Fibroblast of pulmonary artery (primary cell): ENCODE measurements around the gene FOXO6.

ENCODE experiments used
- DNase-seq: peaks from one replicate; pipeline ENCODE4 v3.0.0-alpha.2; 2010; ENCODE audit warnings: low read depth
- H3K4me3 ChIP-seq: replicated peaks from 2 replicates; pipeline ENCODE4 v1.5.1; 2011; ENCODE audit warnings: low read depth, mild to moderate bottlenecking, control low read depth, low read length, moderate library complexity
- TF ChIP-seq, protein P1 (sequence below): IDR thresholded peaks from 2 replicates; pipeline ENCODE4 v1.5.1; 2011; ENCODE audit warnings: mild to moderate bottlenecking, control low read depth, low read length, inconsistent platforms; ENCODE audit errors: missing control alignments

The FOXO6 gene

DNA sequence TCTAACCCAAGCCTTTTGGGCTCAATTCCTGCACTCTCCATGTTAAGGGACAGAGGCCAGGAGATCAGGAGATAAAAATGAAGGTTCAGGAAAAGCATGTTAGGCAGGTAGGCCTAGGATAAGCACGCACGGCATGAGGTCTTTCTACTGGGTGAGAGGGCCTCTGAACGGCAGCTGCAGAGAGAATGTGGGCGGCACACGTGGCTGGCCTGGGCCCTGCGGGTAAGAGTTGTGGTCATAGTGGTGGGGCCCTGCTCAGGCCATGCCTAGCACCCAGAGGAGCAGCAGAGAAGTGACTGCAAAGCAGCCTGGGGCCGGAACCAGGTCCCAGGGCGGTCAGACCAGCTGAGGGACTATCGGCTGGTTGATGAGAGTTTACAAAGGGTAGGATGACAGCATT is 7.5 kb upstream of the FOXO6 start:
- DNase-seq: no peak
- TF ChIP-seq, protein P1, sequence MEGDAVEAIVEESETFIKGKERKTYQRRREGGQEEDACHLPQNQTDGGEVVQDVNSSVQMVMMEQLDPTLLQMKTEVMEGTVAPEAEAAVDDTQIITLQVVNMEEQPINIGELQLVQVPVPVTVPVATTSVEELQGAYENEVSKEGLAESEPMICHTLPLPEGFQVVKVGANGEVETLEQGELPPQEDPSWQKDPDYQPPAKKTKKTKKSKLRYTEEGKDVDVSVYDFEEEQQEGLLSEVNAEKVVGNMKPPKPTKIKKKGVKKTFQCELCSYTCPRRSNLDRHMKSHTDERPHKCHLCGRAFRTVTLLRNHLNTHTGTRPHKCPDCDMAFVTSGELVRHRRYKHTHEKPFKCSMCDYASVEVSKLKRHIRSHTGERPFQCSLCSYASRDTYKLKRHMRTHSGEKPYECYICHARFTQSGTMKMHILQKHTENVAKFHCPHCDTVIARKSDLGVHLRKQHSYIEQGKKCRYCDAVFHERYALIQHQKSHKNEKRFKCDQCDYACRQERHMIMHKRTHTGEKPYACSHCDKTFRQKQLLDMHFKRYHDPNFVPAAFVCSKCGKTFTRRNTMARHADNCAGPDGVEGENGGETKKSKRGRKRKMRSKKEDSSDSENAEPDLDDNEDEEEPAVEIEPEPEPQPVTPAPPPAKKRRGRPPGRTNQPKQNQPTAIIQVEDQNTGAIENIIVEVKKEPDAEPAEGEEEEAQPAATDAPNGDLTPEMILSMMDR: no peak
- H3K4me3 ChIP-seq: no peak overlapping the region

GRCh38 chr1:41354956-41355355 is 6.3 kb upstream of the FOXO6 start:
- no peak overlapping the region for H3K4me3 ChIP-seq
- TF ChIP-seq, protein P1: no peak
- DNase-seq: no peak

DNA sequence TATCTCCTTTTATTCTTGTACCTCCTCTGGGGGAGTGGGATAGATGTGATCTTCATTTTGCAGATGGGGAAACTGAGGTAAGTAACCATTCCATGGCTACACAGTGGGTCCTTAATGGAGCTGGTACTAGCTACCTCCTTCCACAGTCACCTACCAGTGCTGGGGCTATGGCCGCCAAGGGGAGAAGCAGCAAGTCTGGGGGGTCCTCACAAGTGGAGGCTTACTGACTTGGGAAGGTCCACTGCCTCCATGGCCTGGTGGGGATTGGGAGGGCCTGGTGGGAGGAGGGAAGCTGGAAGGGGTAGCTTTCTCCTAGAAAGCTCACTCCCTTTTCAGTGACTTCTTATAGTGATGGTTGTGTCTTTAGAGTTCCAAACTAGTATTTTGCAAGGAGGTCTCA is 5.9 kb upstream of the FOXO6 start:
- TF ChIP-seq, protein P1: no peak
- no peak overlapping the region for H3K4me3 ChIP-seq
- no peak for DNase-seq

DNA sequence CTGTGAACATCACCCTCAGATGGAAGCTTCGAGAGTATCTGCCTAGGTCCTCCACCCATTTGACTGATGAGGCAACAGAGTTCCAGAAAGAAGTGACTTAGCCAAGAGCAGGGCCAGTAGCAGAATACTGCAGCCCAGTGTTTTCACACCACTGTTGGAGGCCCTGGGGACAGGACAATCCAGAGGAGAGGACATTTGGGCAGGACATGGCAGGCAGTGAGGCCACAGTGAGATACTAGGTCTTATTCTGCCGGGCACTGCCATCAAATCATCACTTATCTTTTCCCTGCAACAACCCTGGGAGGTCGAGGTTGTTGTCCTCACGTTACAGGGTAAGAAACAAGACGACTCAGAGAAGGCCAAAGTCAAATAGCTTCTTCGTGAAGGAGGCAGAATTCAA is 5.5 kb upstream of the FOXO6 start:
- H3K4me3 ChIP-seq: no peak overlapping the region
- TF ChIP-seq, protein P1: no peak
- DNase-seq: no peak

DNA sequence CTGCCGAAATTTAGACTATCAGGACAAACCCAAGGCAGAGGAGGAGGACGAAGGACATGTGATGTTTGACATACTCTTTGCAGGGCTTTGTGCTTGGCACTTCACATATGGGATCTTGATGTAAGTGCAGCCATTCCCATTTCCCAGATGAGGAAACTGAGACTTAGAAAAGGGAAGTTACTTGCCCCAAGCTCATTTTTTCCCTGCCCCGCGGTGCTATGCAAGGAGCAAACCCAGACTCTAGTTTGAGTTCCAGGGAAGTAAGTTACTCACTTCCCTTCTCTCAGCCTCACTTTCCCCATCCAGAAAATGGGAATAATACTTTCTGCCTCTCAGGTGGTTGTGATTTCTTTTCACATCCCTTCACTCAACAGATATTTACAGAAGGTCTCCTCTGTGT is 4.5 kb upstream of the FOXO6 start:
- DNase-seq: no peak
- TF ChIP-seq, protein P1: no peak
- H3K4me3 ChIP-seq: no peak overlapping the region

DNA sequence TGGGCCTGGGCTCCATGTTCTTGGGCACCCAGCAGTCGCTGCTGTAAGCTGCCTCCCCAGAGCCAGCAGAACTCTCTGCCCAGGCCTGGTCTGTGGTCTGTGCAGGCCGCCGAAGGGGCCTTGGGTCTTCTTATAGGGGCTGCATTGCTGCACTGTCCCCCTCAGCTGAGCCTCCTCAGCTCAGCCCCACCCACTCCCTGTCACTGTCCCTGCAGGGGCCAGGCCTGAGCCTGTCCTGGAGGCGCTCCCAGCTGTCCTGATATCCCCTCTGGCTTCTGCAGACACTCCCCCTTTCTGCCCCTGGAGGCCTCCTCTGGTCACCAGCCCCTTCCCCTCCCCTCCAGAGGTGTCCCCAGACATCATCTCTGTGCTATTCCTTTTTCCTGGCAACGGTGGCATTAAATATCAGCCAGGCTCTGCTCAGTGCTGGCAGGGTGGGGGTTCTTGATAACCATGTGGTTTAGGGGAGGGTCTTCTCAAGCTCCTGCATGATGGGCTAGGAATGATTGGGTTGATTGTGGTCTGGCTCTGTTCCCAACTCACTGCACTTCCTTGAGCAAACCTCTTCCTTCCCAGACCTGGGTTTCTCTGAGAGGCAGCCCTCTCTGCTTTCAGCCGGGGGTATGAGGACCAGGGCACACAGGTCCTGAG is 3.7 kb upstream of the FOXO6 start:
- DNase-seq: no peak
- H3K4me3 ChIP-seq: no peak overlapping the region
- TF ChIP-seq, protein P1: no peak
